Neural progenitor cell (in vitro differentiated cells): ENCODE data around the gene LMF1.
"Not testable (repeated sequence)": the region's sequence is repeated elsewhere in the genome, so short reads cannot be mapped to it uniquely, and the experiment has no call there.

ENCODE experiments used
- CTCF ChIP-seq: fragments of 200-600 bp; sonication (generic); IDR thresholded peaks from 2 replicates; pipeline ENCODE4 v1.5.1; 2017; ENCODE audit warnings: antibody characterized with exemption, mild to moderate bottlenecking
- EZH2 ChIP-seq: fragments of 200-600 bp; sonication (generic); IDR thresholded peaks from 2 replicates; pipeline ENCODE4 v1.6.1; 2017; ENCODE audit warnings: antibody characterized with exemption, mild to moderate bottlenecking, moderate library complexity
- EZH2phosphoT487 ChIP-seq: fragments of 200-600 bp; sonication (generic); IDR thresholded peaks from 2 replicates; pipeline ENCODE4 v1.6.1; 2017; ENCODE audit warnings: antibody characterized with exemption

GRCh38 chr16:950733-951573 lies 19.8 kb downstream of the LMF1 start:
- TF ChIP-seq CTCF, EZH2phosphoT487, EZH2: not testable (repeated sequence)
